GM10847 (cell line): ENCODE results near the gene RNF126.

Experiments used
- POLR2A ChIP-seq: IDR thresholded peaks from 2 replicates; pipeline ENCODE4 v1.6.1; 2011; ENCODE audit not compliant: insufficient read length; ENCODE audit errors: extremely low read depth

RNF126 gene

GRCh38 chr19:688214-688613, 25.2 kb upstream of the RNF126 start:
- TF ChIP-seq POLR2A: no peak

GRCh38 chr19:687569-688166, 24.7 kb upstream of the RNF126 start:
- TF ChIP-seq POLR2A: no peak

GRCh38 chr19:686589-687297, 23.7 kb upstream of the RNF126 start:
- TF ChIP-seq POLR2A: no peak

GRCh38 chr19:685454-685931, 22.5 kb upstream of the RNF126 start:
- TF ChIP-seq POLR2A: no peak

GRCh38 chr19:682678-683320, 19.8 kb upstream of the RNF126 start:
- no peak for TF ChIP-seq POLR2A

GRCh38 chr19:681029-682019, 18.3 kb upstream of the RNF126 start:
- no peak for TF ChIP-seq POLR2A

- peak; percentile 63 for TF ChIP-seq POLR2A
Observed at GRCh38 chr19:680287-681028, 17.4 kb upstream of the RNF126 start.

- no peak for TF ChIP-seq POLR2A
Observed at GRCh38 chr19:679418-680286, 16.6 kb upstream of the RNF126 start.

GRCh38 chr19:678791-679388, 15.9 kb upstream of the RNF126 start:
- no peak for TF ChIP-seq POLR2A

GRCh38 chr19:677601-678436, 14.8 kb upstream of the RNF126 start:
- no peak for TF ChIP-seq POLR2A

GRCh38 chr19:677201-677600, 14.2 kb upstream of the RNF126 start:
- TF ChIP-seq POLR2A: no peak
